AG04450 (cell line): ENCODE data around the gene FGGY. TPM values are rescaled to one million over a fixed set of nuclear protein-coding genes. Genes with fewer than 3 reads are reported as not detected.

ENCODE experiments used
- CTCF ChIA-PET: fragments of 300-600, 350-600 bp; formaldehyde crosslinking; extraction: SDS; loops from one replicate; lab custom pipeline; 2022; ENCODE audit warnings: antibody characterized with exemption, inconsistent platforms; lab: Charles Lee
- POLR2A ChIA-PET: fragments of 350-600 bp; formaldehyde crosslinking; extraction: SDS; loops from one replicate; lab custom pipeline; 2021; ENCODE audit warnings: antibody characterized with exemption, inconsistent platforms; lab: Yijun Ruan, JAX
- DNase-seq: peaks from one replicate; pipeline ENCODE4 v3.0.0-alpha.2; 2011; ENCODE audit warnings: low read depth, low spot score
- H3K27ac ChIP-seq: one replicate; pipeline ENCODE4 v1.5.1; 2012; ENCODE audit warnings: low read depth, low read length, control low read depth
- H3K27me3 ChIP-seq: one replicate; pipeline ENCODE4 v1.6.0; 2012; ENCODE audit warnings: low read length; ENCODE audit not compliant: control insufficient read depth, insufficient read depth
- H3K4me3 ChIP-seq: 2 replicates; pipeline ENCODE4 v1.5.1; 2011; ENCODE audit warnings: mild to moderate bottlenecking, low read depth, low read length, control low read depth
- H3K9me3 ChIP-seq: 2 replicates; pipeline ENCODE4 v1.5.1; 2012; ENCODE audit warnings: low read length; ENCODE audit not compliant: control insufficient read depth, insufficient read depth
- polyA plus RNA-seq: library from polyadenylated mRNA; depleted of rRNA; stranded (reverse); fragments of >200 nt; gene quantifications from 2 replicates; pipeline ENCODE4 v1.2.3, GENCODE V29; 2011
- TF ChIP-seq, protein P1 (sequence below): IDR thresholded peaks from 2 replicates; pipeline ENCODE4 v1.5.1; 2011; ENCODE audit warnings: low read depth, low read length, control low read depth, inconsistent platforms

The FGGY gene
- polyA plus RNA-seq, 1 experiment, result 11.8 TPM

GRCh38 chr1:59560807-59561450 lies 264.0 kb downstream of the FGGY start:
- no peak for DNase-seq
- TF ChIP-seq, protein P1, sequence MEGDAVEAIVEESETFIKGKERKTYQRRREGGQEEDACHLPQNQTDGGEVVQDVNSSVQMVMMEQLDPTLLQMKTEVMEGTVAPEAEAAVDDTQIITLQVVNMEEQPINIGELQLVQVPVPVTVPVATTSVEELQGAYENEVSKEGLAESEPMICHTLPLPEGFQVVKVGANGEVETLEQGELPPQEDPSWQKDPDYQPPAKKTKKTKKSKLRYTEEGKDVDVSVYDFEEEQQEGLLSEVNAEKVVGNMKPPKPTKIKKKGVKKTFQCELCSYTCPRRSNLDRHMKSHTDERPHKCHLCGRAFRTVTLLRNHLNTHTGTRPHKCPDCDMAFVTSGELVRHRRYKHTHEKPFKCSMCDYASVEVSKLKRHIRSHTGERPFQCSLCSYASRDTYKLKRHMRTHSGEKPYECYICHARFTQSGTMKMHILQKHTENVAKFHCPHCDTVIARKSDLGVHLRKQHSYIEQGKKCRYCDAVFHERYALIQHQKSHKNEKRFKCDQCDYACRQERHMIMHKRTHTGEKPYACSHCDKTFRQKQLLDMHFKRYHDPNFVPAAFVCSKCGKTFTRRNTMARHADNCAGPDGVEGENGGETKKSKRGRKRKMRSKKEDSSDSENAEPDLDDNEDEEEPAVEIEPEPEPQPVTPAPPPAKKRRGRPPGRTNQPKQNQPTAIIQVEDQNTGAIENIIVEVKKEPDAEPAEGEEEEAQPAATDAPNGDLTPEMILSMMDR, result no peak
- H3K27me3 ChIP-seq, result no peaks in the 10 kb centered on the region
- ChIA-PET CTCF (interaction anchor here (0.9 to 2.0 kb wide), 3 partner anchors 9 to 416 kb away, joined by 3 to 5 read pairs (median 3); no protein-coding TSS in a partner anchor), POLR2A (no interaction called here)
- no peak overlapping the region for H3K4me3 ChIP-seq
- peaks cover 6% of the 10 kb centered on the region for H3K9me3 ChIP-seq
- H3K27ac ChIP-seq, result no peak overlapping the region

GRCh38 chr1:59561796-59562195 lies 264.9 kb downstream of the FGGY start:
- Histone ChIP-seq H3K27ac (no peak overlapping the region), H3K9me3 (peaks cover 6% of the 10 kb centered on the region), H3K27me3 (no peaks in the 10 kb centered on the region), H3K4me3 (no peak overlapping the region)
- DNase-seq, result no peak
- CTCF ChIA-PET, result interaction anchor here (1.0 to 2.0 kb wide), 3 partner anchors 10 to 197 kb away, joined by 3 to 9 read pairs (median 5); no protein-coding TSS in a partner anchor
- TF ChIP-seq, protein P1, result no peak
- POLR2A ChIA-PET, result no interaction called here

DNA sequence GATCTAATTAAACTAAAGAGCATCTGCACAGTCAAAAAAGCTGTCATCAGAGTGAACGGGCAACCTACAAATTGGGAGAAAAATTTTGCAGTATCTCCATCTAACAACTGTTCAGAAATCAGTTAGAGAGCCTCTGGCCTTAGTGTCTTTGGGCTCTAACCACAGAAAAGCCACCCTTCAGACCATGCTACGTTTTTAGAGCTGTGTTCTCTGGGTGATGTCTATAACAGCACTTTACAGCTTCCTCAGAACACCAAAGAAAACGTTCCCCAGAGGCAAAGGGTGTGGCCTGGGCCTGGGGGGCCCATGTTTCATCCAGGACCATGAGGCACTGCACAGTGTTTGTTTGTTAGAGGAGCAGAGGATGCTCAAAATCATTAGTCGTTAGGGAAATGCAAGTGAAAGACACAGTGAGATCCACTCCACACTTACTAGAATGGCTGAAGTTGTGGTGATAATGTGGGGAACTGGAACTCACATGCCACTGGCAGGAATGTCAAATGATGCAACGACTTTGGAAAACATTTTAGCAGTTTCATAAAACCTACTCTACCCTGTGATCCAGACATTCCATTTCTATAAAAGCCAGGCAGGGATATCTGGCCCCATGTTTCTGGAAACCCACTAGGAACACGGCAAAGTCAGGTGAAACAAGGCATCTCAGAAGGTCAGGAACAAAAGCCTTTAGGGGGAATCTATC lies 267.4 kb downstream of the FGGY start:
- no peak overlapping the region for H3K27ac ChIP-seq
- DNase-seq, result no peak

GRCh38 chr1:59565611-59566410 lies 268.9 kb downstream of the FGGY start:
- Histone ChIP-seq H3K4me3 (peak overlapping the region; percentile 39), H3K9me3 (no peaks in the 10 kb centered on the region; the same call in 1 of the 2 replicates), H3K27me3 (no peaks in the 10 kb centered on the region), H3K27ac (peak overlapping the region; percentile 83)
- TF ChIP-seq, protein P1, result no peak
- peak; percentile 84 for DNase-seq
- ChIA-PET CTCF (interaction anchor here (0.7 to 0.8 kb wide), 2 partner anchors 133 to 134 kb away, joined by 3 to 4 read pairs; no protein-coding TSS in a partner anchor), POLR2A (interaction anchor here (0.6 kb wide), 1 partner anchor 799 kb away, joined by 3 read pairs; no protein-coding TSS in a partner anchor)

More for the DNA sequence above, 267.4 kb downstream of the FGGY start:
- Histone ChIP-seq H3K4me3 (no peak overlapping the region), H3K9me3 (no peaks in the 10 kb centered on the region; the same call in 1 of the 2 replicates), H3K27me3 (no peaks in the 10 kb centered on the region)
- POLR2A ChIA-PET, result no interaction called here
- CTCF ChIA-PET, result interaction anchor here (0.9 kb wide), 1 partner anchor 32 kb away, joined by 3 read pairs; no protein-coding TSS in a partner anchor
- TF ChIP-seq, protein P1, result no peak
